DMS 273 (cell line): Measurements from ENCODE around the gene CHMP2A.

Experiments used
- DNase-seq: peaks from one replicate; lab custom pipeline; 2025; ENCODE audit not compliant: unreplicated experiment; lab: John Stamatoyannopoulos, UW

CHMP2A gene

DNA sequence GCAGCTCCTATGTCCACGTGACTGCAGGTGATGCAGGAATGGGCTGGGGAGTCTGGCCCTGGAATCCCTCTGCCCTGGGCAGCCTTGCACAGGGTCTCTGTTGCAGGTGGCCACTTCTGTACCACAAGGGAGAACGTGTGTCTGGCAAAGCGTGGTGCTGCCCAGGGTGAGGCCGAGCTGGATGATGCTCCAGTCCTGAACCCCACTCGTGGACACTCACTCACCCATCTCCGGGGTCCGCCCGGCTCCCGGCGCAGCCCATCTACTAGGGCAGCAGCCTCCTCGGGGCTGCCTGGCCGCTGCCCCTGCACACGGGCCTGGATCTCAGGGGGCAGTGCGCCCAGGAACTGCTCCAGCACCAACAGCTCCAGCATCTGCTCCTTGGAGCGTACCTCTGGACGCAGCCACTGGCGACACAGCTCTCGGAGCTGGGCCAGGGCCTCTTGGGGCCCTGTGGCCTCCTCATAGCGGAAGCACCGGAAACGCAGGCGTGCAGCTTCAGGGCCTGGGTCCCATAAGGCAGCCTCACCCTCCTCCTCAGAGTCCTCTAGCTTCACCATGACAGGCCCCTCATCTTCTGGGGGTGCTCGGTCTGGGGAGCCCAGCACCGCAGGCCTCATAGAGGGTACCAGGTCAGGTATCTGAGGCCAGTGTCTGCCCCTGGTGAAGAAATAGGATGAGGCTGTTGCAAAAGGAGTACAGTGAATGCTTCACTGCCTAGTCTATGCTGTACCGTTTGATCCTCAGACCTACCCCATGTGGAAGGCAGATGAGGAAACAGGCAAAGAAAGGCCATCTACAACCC, 16.1 kb upstream of the CHMP2A start:
- no peak for DNase-seq

DNA sequence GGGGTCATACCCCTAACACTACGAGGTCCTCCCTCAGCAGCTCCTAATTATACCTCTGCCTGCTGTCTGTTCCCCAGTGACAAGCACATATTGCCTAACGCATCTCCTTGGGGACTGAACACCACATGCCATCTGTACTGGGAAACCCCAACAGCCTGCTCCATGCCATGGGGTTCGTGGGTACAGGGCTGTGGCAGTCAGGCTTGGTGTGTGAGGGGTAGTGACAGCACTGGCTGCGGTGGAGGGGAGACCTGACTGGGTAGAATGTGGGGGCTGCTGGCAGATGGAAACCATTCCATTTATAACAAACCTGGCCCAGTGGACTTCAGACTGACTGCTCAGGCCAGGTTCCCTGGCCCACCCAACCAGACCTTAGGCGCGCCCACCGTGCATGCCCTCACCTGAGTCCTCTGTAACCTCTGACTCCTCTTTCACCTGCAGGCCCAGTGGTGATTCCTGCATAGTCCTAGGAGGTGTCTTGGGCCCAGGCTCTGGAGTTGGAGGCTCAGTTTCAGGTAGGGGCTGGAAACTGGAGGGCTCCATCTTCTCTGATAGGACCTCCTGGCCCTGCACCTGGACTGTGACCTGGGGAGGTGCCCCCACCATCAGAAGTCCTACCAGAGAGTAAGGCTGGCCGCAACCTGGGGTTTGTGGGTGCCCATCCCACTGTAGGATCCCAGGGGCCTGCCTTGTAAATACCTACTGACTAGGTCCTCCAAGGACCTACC, 15.2 kb upstream of the CHMP2A start:
- DNase-seq, result no peak

DNA sequence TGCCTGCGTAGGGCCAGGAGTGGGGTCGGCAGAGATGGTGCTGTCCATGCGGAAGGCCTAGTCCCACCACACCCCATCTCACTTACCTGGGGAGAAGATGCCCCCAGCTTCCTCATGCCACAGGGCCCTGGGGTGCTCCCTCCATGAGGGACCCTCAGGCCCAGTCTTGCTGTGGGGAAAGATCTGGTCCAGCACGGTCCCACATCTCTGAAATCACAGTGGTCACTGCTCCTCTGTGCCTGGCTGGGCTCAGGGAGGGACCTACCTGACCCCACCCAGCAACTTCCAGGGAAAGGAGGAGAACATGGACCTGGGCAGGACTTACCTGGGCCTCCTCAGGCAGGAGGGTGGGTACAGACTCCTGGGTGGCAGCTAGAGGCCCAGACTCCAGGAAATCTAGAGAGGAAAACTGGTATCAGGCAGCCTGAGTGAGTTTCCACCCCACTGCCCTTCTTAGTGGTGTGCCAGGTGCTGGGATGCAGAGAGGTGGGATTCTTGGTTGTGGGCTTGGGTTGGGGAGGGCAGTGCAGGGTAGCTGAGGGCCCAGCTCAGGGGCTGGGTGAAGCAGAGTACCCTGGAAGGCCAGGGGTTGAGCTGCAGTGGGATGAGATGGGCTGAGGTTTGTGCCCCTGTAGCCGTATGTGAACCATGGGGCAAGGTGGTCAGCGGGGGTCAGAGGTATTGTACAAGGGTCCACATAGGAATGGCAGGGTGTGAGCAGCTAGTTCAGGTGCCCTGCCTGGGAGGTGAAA, 14.5 kb upstream of the CHMP2A start:
- DNase-seq, result no peak

DNA sequence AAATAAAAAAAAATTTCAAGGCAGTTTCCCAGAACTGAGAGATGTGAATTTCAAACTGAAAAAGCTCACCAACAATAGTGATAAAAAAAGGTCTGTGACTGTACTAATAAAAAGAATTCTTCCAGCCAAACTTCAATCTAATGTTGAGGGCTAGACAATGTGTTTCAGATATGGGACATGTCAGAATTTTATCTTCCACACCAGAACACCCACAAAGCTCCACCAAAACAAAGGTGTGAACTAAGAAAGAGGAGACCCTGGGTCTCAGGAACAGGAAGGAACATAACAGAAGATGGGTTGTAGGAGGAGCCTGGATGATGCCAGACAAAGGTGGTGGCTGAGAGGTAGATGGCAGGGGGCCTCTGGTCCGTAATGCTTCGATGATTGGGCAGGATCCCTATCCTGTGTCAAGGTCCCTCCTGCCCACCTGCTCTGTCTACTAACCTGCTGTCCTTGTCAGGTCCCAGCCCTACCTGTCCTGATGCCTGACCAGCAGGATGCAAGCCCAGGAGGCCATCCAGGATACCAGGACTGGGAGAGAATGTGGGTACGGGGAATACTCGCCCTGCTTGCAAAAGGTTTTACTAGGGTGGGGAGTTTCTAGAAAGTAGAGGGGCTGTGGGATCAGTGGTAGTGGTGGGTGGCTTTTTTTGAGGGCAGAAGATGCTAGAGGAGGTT, 13.7 kb upstream of the CHMP2A start:
- no peak for DNase-seq

DNA sequence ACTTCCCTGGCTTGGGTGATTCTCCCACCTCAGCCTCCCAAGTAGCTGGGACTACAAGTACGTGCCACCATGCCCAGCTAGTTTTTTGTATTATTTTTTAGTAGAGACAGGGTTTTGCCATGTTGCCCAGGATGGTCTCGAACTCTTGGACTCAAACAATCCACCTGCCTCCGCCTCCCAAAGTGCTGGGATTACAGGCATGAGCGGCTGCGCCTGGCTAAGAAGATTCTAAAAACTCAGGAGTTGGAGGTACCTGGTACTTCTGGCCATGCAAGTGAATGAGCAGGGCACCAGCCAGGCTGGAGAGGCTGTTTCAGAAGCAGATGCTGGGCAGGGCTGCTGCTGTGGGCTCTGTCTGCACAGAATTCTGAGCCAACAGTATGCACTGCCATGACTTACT, 12.1 kb upstream of the CHMP2A start:
- no peak for DNase-seq

DNA sequence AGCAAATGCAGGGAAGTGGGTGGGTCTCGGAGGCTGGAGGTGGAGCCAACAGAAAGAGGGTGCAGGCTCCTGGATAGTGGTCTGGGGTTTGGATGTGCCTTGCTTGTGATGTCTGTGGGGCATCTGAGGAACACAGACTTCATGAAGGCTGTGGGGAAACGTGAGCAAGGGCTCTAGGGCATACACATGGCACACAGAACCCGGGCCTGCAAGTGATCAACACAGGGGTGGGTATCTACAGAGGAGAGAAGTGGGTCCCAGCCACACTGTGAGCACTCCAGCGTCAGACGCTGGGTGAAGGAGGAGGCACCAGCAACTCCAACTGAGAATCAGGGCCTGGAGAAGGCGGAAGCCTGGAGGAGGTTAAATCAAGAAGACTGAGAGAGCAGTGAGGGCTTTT, 8.9 kb upstream of the CHMP2A start:
- DNase-seq, result no peak

DNA sequence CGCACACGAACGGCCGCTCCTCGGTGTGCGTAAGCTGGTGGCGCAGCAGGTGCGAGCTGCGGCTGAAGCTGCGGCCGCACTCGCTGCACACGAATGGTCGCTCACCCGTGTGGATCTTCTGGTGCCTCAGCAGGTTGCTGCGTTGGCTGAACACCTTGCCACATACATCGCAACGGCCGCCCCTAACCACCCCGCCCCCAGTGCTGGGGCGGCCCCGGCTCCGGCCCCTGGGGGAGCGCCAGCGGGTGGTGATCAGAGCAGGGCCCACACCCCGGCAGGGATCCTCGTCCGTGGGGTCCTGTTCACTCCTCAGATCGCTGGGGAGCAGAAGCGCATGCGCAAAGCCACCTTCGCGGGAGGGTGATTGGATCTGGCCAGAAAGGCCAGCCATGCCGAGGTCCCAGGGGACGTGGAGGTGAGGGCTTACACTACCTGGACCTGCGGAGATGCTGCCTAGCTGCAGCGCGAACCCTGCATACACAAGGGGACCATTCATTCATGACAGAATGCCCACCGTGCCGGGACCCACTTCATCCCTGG, 8.2 kb upstream of the CHMP2A start:
- no peak for DNase-seq

DNA sequence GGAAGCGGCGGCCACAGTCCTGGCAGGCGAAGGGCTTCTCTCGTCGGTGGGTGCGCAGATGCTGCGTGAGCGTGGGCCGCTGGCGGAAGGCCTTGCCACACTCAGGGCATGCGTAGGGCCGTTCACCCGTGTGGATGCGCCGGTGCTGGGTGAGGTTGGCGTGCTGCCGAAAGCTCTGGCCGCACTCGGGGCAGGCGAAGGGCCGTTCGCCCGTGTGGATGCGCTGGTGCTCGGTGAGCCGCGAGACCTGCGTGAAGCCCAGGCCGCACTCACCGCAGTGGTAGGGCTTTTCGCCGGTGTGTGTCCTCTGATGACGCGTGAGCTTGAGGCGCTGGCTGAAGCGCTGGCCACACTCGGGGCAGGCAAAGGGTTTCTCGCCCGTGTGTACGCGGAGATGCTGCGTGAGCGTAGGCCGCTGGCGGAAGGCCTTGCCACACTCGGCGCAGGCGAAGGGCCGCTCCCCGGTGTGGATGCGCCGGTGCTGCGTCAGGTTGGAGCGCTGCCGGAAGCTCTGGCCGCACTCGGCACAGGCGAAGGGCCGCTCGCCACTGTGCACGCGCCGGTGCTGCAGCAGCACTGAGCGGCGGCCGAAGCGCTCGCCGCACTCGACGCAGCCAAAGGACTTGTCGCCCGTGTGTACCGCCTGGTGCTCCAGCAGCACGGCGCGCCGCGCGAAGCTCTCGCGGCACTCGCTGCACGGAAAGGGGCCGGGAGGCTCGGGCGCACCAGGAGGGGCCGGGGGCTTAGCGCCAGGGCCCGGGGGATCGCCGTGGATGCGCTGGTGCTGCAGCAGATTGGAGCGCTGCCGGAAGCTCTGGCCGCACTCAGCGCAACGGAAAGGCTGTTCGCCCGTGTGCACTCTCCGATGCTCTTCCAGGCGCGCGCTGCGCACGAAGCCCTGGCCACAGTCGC, 7.5 kb upstream of the CHMP2A start:
- DNase-seq, result no peak

DNA sequence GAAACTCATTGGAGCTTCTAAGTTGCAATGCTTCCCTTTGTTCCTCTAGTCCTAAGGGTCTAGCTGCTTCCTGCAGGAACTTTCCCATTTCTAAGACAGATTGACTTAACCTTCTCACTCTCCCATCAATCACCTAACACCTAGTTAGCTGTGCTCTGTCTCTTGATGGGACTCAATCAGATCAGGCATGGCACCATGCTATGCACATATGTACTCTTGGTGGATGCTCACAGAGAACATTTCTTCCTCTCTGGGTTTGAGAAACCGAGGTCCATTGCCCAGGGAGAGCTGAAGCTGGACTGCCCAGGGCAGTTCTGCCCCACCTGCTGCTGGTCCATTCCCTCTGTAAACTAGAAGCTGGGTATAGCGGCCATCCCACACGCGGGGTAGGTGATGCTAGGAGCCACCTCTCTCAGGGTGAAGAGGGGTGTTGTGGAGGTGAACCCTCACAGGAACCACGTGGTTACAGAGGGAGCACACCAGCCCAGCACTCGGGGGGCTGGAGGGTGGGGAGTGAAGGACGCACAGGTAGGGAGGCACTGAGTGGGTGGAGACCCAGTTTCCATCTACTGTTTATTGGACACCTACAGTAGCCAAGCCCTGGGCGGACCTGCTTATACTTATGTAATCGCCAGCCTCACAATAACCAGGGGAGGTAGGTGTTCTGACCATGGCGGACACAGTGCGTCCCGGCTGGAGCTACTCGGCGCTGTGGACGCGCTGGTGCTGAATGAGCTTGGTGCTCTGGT, 6.6 kb upstream of the CHMP2A start:
- no peak for DNase-seq

DNA sequence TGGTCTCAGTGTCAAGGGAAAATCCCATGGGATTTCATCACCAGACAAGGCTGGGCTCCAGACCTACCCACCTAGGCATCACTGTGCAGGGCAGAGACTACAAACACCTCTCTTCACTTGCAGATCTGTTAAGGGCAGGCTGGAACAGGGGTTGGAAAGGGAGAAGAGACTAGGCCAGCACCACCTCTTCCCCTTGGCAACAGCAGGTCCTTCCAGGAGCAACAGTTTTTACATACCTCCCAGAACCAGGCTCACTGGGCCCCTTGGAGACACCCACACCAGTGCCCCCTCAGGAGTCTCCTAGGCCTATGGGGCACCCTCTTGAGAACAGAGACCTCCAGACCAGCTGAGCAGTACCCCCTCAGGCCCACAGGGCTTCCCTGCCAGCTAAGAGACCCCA, 6.0 kb upstream of the CHMP2A start:
- no peak for DNase-seq

DNA sequence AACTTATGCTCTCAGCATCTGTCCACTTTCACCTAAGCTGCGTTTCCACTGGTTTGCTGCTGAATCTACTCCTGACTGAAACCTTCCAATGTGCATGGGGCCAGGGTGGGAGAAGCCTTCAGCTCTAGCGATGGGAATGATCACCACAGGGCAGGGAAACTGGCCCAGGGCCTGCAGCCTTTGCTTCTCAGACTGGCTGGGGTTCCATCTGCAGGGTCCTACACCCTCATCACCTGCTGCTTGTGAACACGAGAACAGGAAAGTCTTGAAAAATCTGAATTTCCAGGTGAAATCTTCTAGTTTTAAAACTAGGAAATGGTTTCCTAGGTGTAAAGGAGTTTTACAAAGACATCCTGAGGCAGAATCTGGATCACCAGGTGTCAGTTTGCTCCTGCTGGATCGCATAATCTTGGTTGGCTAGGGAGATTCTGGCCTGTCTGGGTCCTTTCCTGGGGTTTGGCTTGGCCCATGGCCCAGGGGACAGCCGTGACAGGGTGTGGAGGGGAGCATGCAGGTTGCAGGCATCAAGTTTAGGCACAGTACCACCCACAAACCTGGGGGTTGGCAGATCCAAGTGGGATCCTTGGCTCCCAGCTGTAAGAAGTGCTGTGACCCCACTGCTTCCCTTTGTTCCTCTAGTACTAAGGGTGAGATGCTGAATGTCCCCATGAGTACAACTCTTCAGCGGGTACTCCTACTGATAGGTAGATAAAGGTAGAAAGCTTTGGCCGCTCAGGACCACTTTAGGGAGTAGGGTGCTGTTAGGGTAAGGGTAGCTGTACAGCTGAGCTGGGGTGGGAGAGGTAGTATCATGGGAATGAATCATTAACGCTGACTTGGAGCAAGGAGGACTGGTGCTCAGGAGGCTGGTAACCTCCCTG, 5.3 kb upstream of the CHMP2A start:
- no peak for DNase-seq

DNA sequence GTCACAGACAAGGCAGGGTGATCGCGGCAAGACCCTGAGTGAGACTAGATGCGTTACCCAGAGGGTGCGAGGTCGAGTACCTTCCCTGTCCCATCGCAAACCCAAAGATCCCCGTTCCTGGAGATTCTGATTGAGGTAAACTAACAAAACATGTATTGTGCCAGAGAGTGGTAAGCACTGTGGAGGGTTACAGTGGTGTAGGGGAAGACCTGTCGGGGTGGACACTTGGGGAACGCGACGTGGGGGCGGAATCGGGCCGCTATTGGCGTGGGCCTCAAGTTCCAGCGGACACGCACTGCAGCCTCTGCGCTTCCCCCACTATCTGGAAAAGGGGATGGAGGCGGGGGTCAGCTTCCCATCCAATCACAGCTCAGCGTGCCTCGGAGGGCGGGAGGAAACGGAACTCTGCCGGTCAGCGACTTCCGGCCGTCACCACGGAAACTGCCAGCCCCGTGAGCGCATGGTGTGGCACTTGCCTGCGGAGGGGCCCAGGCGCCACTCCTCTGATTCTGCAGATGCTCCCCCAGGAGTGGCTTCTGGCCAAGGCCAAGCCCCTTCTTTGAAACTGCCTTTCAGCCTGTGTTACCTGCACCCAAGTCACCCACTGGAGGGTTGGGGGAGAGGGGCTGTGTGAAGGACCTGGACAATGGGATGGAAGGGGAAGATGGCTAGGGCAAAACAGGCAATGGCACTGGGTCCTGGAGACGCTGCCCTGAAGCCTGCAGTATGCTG, 4.5 kb upstream of the CHMP2A start:
- no peak for DNase-seq

DNA sequence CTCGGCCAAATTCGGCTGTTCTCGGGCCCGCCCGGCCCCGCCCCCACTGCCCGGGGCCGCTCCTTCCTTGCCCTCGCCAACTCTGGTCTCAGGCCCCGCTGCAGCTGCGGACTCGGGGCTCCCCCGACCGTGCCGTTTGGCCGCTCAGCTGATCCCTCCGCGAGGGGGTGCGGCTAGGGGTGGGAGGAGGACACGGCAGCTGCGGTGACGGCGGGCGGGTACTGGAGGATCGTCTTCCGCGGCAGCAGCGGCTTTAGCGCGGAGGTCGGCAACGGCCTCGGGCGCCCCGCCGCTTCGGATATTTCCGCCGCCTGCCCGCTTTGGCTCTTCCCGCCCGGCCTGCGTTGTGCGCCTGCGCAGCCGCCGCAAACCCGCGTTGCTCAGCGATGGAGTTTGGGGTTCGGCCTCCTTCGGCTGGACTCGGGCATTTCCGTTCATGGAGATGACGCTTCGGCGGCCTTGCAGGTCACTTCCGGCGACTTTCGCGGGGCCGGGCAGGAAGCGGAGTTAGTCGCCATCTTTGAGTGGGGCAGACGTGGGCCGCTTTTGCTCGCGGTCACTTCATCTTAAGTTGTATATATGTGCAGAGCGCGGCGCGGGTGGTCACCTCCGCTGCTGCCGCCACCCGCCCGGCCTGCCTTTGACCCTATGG, 3.8 kb upstream of the CHMP2A start:
- DNase-seq, result no peak

DNA sequence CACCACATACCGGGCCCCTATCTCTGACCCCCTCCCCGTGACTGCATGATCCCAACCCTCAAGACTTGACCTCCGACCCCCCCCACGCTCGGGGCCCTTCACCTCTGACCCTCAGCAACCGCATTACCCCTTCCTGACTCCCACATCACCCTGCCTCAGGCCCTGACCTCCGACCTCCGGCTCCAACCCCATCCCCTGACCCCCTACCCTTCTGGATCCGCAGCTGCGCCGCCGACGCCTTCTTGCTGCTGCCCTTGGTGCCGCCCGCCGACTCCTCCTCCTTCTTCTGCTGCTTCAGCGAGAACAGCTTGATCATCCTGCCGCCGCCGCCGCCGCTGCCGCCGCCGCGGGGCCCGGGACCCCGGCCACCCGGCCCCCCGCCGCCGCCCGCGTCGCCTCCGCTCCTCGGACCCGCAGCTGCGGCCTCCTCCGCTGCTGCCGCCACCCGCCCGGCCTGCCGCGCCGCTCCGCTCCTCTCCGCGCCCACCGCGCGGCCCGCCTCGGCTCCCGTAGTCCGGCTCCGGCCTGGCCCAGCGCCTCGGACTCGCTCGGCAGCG, 3.2 kb upstream of the CHMP2A start, which contains the start of gene UBE2M:
TSS of gene UBE2M (minus strand) at position 546 of the 557 bp plus-strand sequence. CDS start at position 316, 230 bp downstream.
- DNase-seq, result no peak

DNA sequence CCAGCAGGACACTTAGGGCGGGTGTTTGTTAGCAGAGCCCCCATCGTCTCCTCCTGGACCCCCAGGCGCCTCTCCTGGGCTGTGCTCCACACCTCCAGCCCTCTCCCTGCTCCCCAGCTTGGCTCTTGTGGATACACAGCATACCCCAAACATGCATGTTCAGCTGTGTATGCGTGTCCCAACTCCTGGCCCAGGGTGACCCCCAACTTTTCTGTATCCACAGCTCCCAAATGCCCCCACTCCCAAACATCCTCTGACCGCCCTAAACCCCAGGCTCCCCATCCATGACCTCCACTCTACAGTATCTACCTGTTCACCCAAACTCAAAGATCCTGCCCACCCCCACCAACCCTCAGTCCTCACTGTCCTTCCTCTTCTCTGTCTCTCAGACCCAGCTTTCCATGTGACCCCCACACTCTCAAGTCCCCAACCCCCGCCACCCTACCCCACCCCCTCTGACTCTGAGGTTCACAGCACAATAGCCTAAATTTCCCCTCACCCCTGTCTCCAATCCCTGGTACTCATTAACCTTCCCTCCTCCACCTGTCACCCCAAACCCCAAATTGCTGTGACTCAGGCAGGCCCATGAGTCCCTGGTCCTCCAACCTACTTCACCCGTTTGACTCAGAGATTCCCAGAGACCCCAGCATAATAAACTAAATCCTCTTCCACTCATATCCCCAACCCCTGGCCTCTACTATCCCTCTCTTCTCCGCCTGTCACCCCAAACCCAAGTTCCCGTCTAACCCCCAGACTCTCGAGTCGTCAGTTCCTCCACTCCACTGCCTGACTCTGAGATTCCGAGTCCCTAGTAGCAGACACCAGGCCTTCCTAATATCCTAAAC, 2.5 kb upstream of the CHMP2A start:
- DNase-seq, result no peak
